Prostate gland (tissue), 2 donors: ENCODE measurements around the gene LHX4.

Experiments used
- POLR2A ChIP-seq: fragments of 450-650 bp; IDR thresholded peaks from one replicate; pipeline ENCODE4 v1.6.1; 2016; ENCODE audit warnings: antibody characterized with exemption, mild to moderate bottlenecking
- TF ChIP-seq, protein P1 (sequence below), 4 experiments: fragments of 200-600 bp in 2 of 4; fragments of 450-650 bp in 2 of 4; sonication (generic) in 2 of 4; IDR thresholded peaks; 1 replicate in 3 of 4; 2 replicates in 1 of 4; pipeline ENCODE4 v1.5.1; 2016 to 2019; ENCODE audit warnings: antibody characterized with exemption in 4 of 4, mild to moderate bottlenecking in 2 of 4, moderate library complexity in 2 of 4

- TF ChIP-seq, protein P1, sequence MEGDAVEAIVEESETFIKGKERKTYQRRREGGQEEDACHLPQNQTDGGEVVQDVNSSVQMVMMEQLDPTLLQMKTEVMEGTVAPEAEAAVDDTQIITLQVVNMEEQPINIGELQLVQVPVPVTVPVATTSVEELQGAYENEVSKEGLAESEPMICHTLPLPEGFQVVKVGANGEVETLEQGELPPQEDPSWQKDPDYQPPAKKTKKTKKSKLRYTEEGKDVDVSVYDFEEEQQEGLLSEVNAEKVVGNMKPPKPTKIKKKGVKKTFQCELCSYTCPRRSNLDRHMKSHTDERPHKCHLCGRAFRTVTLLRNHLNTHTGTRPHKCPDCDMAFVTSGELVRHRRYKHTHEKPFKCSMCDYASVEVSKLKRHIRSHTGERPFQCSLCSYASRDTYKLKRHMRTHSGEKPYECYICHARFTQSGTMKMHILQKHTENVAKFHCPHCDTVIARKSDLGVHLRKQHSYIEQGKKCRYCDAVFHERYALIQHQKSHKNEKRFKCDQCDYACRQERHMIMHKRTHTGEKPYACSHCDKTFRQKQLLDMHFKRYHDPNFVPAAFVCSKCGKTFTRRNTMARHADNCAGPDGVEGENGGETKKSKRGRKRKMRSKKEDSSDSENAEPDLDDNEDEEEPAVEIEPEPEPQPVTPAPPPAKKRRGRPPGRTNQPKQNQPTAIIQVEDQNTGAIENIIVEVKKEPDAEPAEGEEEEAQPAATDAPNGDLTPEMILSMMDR (IDR thresholded peaks at IDR 0.05) = no peak
- TF ChIP-seq POLR2A = no peak
Observed at GRCh38 chr1:180224902-180225301, 5.2 kb upstream of the LHX4 start.
